Smooth muscle cell of the brain vasculature (primary cell): Measurements from ENCODE around the gene TGFB1.

Source experiments
- DNase-seq: peaks from one replicate; pipeline ENCODE4 v3.0.0-alpha.2; 2012; ENCODE audit warnings: low read depth, low spot score

The TGFB1 gene

DNA sequence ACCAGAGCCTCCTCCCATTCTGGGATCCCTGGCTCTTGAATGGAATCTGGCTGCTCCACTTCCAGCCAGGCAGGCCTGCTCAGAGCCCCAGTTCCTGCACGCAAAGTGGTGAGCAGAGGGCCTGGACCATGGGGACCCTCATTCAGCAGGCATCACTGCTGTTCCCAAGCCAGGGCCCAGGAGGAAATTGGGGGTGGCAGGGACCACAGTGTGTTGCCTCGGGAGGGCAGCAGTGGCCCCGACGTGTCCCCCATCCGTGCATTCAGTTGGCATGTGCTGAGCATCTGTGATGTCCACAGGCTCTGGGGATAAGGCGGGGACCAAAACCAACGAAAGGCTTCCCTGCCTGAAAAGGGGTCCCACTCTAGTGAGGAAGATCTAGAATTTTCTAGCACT lies 32.5 kb downstream of the TGFB1 start:
- no peak for DNase-seq

DNA sequence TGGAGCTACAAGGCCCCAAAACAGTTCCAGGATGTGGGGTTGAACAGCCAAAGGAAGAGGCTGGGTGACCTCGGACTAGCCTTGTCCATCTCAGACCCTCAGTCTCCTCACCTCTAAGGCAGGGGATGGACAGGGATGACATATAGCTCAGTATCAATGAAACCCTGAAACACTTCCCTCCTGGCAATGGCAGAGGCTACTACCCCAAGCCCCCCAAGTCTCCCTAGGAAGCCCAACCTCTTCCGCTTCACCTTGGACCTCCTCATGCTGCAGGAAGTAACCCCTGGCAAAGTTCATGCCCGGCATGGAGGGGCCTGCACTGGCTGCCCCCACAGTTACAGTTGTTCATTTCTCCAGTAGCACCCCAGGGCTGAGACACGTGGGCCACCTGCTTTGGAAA lies 33.2 kb downstream of the TGFB1 start:
- DNase-seq: no peak

DNA sequence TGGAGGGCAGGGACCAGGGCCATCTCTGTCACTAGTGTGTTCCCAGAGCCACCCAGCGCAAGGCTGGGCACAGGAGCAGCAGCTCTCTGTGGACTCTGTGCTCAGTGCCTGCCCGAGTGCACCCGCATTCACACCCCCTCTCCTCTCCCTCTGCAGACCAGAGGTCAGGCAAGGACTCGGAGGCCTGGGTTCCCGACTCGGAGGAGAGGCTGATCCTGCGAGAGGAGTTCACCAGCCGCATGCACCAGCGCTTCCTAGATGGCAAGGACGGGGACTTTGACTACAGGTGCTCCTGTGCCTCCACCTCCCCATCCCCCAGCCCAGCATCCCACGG lies 33.6 kb downstream of the TGFB1 start:
- DNase-seq: no peak

DNA sequence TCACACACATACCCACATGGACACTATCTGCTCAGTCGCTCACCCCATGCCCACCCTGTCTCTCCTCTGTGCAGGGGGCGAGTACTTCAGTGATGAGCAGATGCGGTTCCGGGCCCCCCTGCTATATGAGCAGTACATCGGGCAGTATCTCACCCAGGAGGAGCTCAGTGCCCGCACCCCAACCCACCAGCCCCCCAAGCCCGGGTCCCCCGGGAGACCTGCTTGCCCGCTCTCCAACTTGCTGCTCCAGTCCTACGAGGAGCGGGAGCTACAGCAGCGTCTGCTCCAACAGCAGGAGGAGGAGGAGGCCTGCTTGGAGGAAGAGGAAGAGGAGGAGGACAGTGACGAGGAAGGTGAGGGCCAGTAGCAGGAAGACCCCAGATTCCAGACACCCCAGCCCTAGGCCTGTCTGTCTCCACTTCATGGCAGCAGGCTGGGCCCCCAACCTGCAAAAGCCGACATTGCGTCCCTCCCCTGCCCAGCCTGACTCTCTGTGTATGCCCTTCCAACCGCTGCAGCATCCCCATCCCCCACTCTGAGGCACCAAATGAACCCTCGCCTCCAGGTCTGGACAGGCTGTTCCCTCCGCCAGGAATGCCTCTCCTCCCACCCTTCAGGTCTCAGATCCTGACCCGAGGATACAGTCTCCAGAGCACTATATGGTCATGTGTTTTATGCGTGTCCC lies 34.1 kb downstream of the TGFB1 start:
- DNase-seq: no peak

DNA sequence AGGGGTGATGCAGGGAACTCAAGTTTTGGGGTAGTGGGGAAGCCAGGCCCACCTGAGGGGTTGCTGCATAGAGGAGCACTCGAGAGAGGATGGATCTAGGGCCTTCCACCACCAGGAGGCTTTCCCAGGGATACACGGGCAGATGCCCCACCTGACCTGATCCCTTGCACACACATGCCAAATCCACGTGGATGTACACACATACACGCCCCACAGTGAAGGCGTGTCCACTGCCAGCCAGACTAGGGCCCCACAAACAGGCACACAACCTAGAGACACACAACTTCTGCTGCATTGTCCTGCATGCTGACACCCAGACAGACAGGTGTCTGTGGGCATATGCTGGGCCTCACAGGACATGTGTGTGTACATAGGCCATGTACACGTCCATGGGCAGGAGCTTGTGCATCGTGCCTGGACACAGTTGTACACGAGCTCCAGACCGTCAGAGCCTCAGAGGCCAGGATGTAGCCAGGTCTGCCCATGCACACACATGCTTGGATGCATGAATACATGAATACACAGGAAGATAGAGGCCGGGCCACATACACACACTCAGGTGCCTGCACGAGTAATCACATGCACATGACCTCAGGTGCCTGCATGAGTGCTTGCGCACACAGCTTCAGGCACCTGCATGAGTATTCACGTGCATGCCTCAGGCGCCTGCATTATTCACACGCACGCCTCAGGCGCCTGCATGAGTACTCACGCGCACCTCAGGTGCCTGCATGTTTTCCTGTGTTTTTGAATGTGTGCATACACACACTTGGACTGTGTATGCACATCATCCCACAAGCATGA lies 34.8 kb downstream of the TGFB1 start:
- DNase-seq: no peak

DNA sequence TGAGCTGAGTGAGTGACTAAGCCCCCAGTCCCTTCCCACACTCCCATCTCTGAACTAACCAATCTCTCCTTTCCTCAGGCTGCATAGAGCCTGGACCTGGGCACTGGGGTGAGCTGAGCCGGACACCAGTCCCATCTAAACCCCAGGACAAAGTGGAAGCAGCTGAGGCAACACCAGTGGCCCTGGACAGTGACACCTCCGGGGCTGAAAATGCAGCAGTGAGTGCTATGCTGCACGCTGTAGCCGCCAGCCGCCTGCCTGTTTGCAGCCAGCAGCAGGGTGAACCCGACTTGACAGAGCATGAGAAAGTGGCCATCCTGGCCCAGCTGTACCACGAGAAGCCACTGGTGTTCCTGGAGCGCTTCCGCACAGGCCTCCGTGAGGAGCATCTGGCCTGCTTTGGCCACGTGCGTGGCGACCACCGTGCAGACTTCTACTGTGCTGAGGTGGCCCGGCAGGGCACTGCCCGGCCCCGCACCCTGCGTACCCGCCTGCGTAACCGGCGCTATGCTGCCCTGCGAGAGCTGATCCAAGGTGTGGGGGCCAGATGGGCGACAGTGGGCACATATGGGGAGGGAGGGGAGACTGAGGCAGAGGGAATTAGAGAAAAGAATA lies 37.3 kb downstream of the TGFB1 start:
- DNase-seq: no peak

DNA sequence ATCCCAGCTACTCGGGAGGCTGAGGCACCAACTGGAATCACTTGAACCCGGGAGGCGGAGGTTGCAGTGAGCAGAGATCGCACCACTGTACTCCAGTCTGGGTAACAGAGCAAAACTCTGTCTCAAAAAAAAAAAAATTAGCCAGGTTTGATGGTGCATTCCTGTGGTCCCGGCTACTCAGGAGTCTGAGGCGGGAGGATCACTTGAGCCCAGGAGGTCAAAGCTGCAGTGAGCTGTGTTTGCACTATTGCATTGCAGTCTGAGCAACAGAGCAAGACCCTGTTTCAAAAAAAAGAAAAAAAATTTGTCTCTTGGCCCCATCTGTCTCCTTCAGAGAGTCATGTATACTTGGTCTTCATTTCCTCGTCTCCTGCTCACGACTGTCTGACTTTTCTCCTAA lies 42.1 kb downstream of the TGFB1 start:
- DNase-seq: no peak

DNA sequence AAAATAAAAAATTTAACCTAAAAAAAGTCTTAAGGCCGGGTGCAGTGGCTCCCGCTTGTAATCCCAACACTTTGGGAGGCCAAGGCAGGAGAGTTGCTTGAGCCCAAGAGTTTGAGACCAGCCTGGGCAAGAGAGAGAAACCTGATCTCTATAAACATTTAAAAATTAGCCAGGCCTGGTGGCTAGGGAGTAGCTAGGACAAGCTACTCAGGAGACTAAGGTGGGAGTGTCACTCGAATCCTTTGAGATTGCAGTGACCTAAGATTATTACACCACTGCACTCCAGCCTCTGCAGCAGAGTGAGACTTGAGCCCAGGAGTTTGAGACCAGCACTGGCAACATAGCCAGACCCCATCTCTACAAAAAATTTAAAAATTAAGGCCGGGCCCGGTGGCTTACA lies 42.6 kb downstream of the TGFB1 start:
- DNase-seq: no peak

DNA sequence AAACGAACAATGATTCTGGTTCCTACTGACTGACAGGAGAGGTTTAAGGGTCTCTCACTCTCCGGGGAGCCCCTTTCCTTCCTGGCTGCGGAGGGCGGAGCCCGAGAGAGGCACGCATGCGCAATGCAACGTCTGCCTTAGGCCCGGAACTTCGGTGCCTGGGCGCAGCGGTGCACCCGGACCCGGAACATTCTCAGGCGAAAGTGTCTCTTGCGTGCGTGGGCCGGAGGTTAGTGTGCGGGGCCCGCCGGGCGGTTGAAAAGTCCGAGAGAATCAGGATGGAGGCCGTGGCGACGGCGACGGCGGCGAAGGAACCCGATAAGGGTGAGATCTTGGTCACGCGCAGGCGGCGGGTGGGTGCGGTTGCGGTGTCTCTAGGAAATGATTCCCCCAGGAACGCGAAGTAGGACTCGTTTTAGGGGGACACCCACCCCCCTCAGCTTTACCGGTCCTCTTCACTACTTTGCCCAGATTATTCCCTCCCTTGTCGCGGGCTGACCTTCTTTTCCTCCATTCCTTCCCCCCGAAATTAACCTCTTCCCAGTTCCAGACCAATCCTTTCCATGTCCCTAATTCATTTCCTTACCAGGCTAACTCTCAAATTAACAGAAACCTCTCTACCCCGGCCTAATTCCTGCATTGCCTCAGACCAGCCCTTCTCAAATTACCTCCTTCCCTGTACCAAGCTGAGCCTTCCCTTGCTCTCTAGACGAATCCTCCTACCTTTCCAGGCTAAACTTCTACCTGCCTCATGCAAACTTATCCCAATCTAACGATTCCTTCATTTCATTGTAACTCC lies 43.5 kb downstream of the TGFB1 start, which contains the start of gene CCDC97:
Gene CCDC97, plus strand, starts transcription at position 140 of the 799 bp plus-strand sequence. Its CDS starts 139 bp downstream, at position 279.
- no peak for DNase-seq

DNA sequence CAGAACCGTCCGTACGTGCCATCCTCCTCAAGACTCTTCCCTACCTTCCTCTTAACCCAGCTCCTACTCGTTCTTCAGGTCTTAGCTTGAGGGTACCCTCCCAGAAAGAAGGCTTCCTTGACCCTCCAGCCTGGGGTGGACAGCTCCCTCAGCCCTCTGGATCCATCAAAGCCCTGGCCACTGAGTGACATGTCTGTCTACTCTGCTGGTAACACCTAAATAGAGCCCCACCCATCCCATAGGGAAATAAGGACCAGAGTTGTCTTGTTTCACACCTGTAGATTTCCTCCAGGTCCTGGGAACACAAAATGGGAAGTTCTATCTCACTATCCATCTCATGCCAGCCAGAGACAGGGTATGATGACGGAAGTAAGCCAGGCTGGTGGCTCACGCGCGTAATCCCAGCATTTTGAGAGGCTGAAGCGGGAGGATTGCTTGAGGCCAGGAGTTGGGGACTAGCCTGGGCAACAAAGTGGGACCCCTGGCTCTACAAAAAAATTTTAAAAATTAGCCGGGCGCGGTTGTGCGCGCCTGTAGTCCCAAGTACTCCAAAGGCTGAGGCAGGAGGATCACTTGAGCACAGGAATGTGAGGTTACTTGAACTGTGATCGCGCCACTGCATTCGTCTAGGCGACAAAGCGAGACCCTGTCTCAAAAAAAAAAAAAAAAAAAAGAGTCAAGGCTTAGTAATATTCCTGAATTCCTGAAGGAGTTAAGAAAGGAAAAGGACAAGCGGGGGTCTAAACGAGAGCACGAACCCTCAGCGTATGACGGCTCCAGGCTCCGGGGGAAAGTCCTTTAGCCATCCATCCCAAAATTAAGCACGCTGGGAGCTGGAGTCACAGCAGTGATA lies 44.3 kb downstream of the TGFB1 start:
- DNase-seq: no peak

DNA sequence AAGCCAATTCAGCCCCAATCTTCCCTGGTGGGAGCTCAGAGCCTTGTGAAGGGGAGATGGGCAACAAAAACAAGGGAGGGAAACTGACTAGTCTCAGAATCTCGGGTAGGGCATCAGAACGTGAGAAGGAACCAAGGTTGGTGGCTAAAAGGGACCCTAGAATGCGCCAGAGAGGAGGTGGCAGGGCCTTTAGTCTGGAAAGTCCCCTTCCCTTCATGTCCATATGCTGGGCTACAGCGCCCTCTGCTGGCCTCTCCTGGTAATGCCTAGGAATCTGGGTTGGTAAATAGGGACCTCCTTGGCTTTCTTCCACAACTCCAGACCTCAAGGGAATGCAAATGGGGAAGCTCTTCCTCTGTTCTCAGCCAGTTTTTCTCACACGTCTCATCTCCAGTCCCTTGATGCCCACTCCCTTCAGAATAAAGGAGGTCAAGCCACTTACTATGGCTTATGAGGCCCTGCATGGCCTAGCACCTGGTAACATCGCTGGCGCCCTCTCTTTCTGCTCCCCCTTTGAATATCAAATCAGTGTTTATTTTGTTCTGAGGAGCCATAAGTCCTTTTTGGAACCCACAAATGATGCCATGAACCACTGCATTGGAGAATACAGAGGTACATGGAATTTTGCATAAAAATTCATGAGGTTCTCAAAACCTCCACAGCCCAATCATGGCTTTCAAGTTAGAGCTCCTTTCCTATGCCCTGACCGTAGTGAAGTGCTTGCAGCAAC lies 45.1 kb downstream of the TGFB1 start:
- peak; percentile 90 for DNase-seq

DNA sequence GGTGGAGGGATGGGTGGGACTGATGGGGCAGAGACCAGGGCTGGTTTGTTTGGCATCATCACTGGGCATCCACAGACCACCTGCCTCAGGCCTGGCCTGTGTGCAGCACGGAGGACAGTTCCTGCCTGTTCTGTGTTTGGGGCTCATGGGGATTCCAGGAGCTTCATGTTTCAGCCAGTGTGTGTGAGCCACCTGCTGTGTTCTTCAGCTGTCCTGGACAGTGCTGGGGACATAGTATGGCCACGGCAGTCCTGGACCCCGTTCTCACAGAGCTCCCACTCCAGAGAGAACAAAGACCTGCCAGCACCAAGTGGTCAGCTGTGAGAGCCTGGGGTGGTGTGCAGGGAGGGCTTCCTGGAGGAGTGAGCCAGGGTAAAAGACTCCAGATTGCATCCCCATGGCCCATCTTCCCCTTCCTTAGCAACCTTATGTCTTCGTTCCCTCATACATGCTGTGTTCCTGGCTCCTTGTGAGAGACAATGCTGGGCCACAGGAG lies 45.7 kb downstream of the TGFB1 start:
- DNase-seq: no peak

DNA sequence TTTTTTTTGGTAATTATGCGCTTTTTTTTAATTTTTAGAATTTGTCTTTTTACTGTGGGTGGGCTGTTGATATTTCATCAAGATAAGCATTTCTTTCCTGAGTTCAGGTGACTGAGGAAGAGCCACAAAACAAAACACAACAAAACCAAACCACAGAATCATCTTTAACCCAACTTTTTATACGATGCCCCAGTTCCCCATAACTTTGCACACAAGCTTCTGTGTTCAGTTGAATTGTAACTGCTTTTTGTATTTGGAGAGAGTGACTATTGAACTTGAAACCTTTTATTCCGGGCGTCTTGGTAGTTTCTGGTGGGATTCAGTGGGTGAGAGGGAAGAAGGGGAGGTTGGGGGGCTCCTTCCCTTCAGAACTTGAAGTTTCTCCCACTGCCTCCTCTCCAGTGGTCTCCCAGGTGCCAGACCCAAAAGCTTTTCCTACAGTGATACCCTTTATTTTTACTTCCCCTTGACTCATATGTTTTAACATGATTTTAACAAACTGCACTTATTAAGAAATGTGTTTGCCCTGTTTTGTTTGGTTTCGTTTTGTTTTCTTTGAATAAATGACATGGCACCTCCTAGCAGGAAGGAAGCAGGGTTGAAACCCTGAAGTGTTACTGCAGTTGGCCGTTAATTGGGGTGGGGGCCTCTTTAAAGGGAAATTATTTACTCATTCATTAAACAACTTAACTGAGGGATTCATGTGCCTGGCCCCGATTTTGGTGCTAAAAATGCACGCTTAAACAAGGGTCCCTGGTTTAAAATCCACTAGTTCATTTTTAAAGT lies 46.4 kb downstream of the TGFB1 start:
- no peak for DNase-seq

DNA sequence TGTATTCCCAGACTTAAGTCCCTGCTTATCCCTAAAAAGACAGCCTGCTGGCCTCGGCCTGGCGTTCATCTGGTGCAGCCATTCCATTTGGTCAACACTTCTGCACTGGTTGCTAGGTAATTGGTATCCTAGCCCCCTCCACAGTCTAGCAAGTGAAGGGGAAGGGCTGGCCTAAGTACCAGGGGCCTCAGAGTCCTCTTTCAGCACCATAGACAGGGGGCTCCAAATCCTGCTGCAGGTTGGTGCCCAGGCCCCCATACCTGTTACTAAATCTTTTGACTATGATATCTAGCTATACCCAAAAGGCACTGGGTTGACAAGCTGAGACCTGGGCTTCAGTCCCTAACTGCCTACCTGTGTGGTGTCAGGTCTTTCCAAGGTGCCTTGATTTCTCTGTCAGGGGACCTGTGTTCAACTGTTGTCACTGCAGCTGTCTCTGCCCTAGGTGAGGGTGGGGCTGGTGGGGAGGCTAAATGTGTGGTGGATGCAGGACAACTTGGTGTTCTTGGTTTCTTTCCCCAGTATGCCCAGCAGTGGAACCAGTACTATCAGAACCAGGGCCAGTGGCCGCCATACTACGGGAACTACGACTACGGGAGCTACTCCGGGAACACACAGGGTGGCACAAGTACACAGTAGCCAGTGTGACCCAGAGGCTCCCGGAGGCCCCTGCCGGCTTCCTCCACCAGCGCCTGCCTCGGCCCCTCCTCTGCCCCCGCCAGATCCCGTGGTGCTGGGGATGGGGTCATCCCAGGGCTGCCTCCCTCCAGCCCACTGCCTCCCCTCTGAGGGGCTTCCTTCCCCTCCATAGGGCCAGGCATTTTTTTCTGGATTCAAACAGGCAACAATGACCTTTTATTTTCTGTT lies 47.6 kb downstream of the TGFB1 start:
- no peak for DNase-seq

DNA sequence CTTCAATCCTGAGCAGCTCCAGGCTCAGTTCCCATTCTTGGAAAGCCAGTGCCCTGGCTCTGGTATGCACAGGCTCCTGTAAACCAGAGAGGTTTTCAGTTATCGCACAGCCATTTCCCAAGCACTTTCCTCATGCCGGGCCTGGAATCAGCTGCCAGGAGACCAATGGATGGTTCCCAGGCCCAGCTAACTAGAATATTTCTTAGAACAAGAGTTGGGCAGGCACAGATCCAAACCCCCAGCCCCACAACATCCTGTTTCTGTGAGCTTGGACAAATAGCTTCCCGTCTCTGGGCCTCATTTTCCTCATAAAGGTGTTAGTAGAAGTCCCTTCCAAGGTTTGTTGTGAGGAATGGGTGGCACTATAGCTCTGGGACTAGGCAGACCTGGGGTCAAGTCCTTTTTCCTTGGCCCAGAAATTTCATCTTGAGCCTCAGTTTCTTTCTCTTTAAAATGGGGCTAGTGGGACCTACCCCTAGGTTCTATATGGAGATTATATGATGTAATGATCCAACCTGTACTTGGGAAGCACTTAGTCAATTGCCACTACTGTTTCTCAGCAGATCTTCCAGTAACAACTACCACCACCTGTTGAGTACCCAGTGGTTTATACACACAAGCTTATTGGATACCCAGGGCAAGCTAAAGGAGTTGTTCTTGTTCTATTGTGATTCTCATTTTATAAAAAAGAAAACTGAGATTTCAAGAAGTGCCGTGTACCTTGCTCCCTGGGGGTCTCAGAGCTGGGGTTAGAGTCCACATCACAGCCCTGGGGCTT lies 48.8 kb downstream of the TGFB1 start:
- no peak for DNase-seq

DNA sequence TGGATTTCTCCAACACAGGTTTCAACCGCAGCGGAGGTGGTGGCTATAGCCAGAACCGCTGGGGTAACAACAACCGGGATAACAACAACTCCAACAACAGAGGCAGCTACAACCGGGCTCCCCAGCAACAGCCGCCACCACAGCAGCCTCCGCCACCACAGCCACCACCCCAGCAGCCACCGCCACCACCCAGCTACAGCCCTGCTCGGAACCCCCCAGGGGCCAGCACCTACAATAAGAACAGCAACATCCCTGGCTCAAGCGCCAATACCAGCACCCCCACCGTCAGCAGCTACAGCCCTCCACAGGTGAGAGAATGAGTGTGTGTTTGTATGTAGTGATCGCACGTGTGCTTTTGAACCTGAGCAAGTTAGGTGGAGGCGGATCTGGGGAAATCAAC lies 49.8 kb downstream of the TGFB1 start:
- DNase-seq: no peak

DNA sequence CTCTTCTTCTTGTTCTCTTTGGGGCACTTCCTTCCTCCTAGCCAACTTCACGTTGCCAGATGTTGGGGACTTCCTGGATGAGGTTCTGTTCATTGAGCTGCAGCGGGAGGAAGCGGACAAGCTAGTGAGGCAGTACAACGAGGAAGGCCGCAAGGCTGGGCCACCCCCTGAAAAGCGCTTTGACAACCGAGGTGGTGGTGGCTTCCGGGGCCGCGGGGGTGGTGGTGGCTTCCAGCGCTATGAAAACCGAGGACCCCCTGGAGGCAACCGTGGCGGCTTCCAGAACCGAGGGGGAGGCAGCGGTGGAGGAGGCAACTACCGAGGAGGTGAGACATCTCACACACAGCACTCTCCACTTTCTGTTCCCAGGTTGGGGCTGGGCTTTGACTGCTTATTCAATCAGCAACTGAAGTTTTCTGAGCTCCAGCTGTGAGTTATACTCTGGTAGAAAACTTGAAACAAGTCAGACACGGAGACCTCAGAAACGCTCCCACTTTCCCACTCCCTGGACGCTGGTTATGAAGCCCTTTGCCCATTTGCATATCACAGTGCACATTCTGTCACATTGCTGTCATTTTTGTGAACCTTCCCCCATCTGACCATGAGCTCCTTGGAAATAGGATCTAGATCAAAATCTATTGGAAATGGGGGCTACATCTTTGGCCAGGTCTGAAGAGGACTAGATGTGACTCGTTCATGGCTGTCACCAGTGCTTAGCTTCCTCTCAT lies 50.9 kb downstream of the TGFB1 start:
- DNase-seq: no peak
